GM21528 (cell line): ENCODE measurements around the gene IL4R.

ENCODE experiments used
- ATAC-seq: cut with Tn5 transposase; IDR thresholded peaks from one replicate; pipeline ENCODE4 v1.9.1; 2021; ENCODE audit warnings: mild to moderate bottlenecking, moderate library complexity; ENCODE audit not compliant: unreplicated experiment, low FRiP score

IL4R gene

DNA sequence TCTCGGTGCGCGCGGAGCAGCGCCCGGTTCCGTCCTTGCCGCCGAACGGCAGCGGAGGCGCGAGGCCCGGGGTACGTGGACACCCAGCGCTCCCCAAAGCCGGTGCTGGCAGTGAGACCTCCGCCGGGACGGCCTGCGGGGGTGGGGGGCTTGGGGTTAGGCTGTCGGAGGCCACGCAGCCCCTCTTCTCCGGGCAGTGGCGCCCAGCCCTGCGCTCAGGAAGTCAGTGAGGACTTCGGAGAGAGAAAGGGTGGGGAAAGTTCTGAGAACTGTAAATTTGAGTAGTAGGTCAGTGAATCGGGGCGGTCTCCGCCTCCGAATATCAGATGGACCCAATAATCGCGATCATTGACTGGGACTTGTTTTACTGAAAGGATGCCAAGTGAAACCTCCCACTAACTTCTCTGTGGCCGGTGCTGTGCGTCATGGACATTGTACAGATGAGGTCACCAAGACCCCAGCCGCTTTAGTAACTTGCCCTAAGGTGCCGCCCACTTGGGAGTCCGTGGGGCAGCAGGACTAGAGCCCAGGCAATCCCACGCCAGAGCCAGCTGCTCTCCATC, 468 bp downstream of the IL4R start:
- ATAC-seq = peak; percentile 34

DNA sequence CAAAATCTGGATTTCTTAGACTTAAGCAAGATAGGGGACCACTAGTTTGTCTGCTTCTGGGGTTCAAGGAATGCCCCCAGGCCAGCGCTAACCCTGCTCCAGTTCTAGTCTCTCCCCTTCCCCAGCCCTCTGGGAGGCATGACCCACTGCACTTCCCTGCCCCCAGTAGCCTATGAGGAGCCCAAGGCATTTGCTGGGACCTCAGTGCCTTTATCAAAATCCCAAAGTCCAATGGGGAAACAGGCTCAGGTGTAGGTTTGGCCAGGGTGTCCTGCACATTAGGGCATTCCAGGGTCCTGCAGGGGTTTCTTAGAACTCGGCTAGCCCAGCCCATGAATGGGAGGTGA, 1.2 kb downstream of the IL4R start:
- ATAC-seq = no peak

DNA sequence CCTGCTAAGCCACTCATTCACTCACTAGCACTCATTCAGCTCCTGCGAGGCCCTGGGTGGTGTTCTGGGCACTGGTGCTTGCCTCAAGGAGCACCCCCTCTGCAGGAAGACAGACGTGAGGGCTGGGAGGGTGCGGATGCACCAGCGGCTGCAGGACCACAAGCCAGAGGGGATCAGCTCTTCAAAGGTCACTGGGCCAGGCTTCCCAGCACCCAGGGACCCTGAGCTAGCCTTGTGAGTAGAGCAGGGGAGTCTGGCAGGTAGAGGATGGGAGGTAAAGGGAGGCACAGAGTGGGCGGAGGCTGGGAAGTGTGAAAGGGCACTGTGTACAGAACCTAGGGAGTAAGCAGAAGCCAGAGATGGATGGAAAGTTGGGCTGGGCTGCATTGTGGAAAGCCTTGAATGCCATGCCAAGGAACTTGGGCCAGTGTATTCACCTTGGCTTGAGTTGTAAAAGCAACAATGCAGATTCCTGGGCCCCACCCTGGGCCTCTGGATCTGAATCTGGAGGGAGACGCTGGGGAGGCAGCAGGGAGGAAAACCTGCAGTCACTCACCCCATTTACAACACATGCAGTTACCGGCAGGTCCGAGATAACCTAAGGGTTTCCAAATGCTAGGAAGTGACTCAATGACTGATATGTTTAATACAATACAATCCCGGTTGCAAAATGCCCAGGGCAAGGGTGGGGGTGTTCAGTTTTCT, 1.7 kb downstream of the IL4R start:
- no peak for ATAC-seq

DNA sequence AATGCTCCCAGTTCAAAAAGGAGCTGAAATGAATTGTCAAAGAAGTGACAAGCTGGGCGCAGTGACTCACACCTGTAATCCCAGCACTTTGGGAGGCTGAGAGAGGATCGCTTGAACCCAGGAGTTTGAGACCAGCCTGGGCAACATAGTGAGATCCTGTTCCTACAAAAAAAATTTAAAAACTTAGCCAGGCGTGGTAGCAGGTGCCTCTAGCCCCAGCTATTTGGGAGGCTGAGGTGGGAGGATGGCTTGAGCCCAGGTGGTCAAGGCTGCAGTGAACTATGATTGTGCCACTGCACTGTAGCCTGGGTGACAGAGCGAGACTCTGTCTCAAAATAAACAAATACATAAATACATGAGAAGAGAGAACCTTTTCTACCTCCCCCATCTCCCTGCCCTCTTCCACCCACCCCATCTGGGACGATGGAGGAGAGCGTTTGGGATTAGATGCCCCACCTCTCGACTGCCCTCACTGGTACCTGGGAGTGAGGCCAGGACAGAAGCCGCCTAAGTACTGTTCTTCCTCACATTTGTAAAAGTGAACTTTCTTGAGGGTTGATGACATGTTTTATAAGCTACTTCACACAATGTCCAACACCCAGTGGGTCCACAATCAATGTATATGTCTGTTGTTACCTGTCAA, 2.4 kb downstream of the IL4R start:
- no peak for ATAC-seq

DNA sequence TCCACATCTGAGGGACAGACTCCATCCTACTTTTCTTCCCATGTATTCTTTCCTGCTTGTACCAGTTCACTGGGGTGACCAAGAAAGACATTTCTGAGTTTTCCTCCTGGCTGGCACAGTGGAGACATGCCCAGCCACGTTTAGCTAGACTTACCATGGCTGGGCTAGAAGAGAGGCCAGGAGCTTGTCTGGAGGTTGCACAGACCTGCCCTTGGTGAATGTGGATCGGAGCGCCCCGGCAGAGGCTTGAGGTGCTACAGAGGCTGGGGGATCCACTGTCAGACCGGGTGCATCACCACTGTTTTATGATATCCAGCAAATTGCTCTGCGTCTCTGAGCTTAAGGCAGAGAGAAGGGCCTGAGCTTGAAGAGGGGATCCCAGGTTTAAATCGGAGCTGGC, 3.5 kb downstream of the IL4R start:
- ATAC-seq = no peak

DNA sequence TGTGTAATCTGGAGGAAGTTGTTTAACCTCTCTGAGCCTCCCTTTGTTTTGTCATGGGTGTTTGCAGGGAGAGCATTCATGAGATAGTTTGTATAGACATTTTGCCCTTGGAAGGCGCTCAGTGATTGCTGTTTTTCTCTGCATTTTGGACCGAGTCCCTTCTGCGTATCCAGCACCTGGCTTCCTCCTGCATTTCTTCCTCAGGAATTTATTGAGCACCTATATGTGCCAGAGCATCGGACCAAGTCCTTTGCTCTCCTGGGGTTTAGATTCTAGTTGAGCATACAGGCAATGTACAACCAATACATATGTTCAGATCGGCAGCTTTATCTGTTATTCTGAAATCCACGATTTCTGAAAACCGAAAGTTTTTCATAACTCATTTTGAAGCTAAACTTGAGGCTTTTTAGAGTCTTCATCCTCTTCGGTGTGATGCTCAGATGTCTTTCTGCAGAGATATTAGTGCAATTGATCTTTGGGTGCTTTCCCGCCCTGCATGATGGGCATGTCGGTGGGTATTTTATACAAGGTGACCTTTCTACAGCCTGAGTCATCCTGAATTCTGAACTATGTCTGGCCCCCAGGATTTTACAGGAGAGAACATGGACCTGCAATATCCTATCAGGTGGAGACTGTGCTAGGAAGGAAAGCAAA, 4.1 kb downstream of the IL4R start:
- ATAC-seq = no peak

DNA sequence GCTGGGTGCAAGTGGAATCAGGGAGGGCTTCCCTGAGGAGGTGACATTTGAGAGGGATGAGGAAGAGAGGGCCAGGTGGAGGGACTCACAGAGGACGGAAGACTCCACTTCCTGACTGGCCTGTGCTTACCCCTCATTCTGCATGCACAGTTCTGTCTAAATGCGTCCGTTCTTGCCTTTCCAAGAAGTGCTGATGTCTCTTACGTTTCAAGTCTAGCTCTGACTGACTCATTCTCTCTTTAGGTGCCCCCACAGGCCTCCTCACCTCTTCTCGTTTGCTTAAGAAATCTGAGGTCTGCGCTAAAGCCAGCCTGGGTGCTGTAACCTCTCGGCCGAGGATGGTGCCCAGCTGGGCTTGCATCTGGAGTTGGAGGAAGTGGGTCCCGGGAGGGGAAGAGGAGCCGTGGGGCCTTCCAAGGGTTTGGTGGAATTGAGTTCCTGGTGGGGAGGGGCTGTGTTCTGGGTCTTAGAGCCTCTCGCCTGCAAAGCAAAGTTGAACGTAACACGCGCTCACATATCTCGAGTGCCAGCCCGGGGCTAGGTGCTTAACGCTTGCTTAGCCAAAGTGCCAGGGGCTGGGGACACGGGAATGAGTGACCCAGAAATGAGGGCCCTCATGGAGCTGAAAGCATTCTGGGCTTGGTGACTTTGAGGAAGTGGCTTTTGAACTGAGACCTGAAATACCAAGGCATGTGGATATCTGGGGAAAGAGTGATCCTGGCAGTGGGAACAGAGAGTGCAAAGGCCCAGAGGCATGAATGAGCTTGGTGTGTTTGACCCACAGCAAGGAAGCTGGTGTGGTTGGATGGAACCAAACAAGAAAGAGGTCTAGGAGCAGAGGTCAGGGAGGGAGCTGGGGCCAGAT, 4.8 kb downstream of the IL4R start:
- ATAC-seq = no peak

DNA sequence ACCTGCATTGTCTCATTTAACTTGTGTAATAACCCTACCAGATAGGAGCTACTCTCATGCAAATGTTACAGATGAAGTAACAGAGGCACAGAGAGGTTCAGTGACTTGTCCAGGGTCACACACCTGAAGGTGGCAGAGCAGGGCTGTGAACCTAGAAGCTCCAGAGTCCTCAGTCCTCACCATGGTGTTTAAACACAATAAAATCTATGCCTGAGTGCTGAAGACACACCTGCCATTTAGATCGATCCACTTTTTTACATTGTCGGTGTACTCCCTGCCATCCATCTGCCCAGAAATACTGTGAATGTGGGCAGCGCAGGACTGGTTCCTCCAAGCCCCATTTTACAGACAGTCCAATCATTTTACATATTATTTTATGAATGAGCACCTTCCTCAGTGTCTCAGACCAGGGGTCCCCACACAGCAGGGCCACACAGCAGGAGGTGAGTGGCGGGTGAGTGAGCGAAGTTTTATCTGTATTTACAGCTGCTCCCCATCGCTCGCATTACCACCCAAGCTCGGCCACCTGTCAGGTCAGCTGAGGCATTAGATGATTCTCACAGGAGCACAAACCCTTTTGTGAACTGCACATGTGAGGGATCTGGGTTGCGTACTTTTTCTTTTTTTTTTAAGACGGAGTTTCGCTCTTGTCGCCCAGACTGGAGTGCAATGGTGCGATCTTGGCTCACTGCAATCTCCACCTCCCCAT, 5.6 kb downstream of the IL4R start:
- no peak for ATAC-seq

DNA sequence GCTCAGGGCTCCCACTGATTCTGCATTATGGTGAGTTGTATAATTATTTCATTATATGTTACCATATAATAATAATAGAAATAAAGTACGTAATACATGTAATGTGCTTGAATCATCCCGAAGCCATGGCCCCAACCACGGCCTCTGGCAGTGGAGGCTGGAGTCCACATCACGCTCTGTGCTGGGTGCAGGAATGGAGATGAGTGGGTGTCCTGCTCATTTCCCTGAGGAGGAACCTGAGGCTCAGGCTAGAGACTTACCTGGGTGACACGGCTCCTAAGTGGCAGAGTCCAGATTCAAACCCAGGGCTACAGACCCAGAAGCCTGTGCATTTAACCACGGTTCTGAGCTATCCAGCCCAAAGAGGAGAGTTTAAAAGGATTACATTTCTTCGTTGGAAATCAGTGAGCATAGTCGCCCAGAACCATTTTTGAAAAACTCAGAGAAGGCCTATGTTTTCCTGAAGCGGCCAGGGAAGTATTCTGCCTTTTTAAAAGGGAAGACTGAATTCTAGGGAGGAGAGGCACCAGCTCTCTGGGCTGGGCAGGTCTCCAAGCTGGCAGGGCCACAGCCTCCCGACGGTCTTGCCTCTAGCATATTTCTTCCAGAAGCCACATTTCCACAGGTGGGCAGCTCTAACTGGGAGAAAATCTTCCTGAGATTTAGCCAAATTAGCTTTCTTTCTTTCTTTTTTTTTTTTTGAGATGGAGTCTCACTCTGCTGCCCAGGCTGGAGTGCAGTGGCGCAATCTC, 6.7 kb downstream of the IL4R start:
- no peak for ATAC-seq

DNA sequence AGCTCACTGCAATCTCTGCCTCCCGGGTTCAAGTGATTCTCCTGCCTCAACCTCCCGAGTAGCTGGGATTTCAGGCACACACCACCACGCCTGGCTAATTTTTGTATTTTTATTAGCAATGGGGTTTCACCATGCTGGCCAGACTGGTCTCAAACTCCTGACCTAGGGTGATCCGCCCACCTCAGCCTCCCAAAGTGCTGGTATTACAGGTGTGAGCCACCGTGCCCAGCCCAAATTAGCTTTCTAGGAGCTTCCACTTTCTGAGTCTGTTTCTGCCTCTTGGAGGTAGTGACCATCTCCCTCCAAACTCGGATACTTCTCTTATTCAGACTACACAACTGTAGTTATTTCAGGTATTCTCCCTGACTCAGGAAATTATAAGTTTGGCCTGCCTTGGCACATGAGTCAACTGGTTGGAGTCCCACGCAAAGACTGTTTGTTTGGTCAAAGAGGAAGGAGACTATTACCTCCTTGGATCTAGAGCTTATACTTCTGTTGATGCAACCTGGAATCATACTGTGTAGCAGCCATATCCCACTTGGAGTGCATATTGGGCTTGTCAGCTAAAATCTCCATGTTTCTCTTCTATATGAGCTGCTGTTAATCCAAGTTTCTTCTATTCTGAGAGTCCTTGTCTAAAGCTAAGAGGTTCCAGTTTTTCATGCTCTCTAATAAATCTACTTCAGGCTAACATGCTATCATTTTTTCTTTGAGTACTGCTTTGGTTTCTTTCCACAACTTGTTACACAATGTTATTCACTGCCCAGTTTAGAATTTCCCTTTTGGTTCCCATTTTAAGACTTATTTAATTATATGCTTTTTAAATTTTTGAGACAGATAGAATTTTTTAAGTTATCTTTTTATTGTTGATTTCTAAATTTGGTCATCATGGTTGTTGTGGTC, 7.5 kb downstream of the IL4R start:
- no peak for ATAC-seq

DNA sequence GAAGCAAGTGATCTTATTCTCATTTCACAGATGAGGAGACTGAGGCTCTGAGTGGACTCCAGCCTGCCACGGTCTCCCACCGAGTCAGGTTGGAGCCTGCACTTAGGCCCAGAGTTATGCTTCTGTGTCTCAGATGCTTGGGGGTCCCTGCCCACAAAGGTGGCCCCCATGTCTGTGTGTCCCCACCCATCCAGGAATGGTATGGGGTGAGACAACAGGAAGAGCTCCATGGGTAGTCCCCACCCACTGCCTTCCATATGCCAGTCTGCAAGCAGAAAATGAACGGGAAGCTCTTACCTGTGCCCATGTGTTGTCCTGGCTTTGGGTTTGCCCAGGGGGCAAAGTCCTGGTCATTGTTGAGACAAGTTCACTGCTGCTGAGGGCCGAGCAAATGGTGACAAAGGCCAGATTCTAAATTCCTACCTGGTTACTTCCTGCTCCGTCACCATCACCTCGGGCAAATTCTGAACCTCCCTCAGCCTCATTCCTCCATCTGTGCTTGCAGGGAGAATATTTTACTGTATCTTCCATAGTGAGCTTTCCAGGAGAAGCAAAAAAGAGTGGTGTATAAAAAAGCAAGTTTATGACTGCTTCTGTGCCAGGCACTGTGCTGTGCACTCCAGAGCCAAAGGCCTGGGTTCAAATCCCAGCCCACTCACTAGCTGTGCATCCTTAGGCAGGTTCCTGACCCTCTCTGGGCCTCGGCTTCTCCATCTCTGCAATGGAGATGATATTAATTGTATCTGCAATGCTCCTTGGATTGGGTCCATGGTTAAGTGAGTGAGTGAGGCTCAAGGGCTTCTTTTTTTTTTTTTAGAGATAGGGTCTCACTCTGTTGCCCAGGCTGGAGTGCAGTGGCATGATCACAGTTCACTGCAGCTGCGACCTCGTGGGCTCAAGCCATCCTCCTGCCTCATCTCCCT, 9.3 kb downstream of the IL4R start:
- ATAC-seq = no peak

DNA sequence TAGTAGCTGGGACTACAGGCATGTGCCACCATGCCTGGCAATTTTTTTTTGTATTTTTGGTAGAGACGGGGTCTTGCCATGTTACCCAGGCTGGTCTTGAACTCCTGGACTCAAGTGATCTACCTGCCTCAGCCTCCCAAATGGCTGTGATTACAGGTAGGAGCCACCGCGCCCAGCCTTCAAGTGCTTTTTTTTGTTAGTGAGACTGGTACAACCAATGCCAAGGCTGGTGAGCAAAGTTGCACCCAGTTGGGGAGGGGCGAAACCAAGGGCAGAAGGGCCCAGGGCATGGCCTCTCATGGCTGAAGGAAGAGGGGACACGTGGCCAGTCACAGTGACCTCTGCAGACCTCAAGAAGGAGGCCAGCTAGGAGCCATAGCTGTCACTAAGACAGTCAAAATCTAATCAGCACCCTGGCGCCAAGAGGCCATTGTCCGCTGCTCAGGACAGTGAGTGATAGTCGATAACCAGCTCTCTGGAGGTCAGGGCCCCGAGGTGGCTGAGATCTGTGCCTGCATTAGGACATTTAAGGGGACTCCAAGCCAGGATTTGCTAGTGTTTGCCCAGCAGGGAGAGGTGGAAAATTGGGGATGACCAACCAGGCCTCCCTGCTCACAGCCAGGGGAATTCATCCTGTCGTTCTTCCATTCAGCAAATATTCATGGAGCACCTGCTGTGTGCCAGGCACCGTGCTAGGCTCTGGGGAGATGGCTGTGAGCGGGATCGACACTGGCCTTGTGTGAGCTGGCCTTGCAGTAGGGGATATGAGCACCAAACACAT, 10.2 kb downstream of the IL4R start:
- no peak for ATAC-seq

DNA sequence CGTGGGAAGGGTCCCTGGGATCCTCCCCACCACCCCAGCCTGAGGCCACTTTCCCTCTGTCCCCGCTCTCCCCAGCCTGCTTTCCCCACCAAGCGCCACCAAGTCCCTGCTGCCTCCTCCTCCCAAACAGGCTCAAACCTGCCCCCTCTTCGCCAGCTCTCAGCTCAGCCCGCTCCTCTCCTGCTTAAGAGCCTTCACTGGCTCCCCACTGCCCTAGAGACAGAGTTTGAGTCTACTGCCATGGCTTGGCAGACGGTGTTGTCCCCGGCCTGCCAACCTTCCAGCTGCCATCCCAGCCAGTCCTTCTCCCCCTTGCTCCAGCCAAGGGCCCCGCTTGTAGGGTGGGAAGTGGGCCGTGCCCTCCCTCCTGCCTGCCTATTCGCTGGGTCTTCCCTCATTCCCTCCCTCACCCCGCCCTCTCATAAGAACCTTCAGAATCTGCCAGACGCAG, 11.1 kb downstream of the IL4R start:
- ATAC-seq = no peak

DNA sequence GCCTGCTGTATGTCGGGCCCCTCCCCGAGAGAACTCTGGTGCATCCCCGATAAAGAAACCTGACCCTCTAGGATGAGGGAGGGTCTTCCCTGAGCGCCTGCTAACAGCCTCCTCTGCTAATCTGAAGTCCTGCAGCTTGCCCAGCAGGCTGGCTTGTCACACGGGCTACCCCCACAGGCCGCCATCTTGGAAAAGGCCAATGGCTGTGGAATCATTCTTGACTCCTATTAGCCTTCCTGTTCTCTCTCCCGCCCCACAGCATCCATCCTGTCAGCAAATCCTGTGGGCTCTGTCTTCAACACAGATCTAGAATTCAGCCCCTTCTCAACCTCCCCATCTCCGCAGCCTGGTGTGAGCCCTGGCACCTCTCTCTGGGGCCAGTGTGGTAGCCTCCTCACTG, 12.0 kb downstream of the IL4R start:
- ATAC-seq = no peak

DNA sequence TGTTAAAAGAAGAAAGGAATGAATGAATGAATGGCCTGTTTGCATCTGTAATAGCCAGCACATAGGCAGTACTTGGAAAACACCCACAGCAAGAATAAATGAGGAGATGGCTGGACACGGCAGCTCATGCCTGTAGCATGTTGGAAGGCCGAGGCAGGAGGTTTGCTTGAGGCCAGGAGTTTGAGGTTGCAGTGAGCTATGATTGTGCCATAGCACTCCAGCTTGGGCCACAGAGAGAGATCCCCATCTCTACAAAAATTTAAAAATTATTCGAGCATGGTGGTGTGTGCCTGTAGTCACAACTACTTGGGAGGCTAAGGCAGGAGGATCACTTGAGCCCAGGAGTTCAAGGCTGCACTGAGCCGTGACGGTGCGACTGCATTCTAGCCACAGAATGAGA, 12.5 kb downstream of the IL4R start:
- no peak for ATAC-seq

DNA sequence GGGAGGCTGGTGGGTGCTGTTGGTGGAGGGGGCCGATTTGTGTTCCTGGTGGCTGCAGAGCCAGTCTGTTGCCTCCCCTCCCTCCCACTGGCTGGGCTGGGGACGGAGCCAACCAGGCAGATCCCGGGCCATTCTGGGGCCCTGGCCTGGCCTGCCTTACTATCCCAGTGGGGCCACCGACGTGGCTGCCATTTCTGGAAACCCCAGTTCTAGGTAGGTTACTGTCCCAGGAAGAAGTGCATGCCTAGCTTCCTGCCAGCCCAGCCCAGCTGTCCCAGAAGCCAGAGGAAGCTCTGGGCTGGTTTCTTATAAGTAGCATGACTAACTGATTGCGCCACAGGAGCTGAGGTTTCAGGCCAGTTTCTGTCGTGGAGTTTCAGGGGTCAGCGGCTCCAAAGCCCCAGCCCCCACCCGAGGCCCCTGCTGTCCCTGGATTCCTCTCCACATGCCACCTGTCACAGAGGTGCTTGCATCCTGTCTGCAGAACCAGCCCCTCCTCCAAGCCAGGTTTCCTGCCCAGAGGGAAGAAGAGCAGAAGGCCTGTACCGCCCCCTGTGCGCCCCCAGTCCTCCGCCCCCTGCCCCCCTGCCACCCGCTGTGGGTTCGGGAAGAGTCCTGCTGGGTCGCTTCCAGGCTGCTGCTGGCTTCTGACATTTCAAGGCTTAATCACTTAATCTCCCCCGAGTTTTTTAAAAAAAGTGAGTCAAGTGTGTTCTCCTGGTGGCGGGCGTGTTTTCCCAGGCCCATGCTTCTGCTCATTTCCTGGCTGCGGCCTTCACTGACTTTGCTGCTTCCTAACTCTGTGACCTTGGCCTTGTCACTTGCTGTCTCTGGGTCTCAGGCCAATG, 13.2 kb downstream of the IL4R start:
- ATAC-seq = no peak
